Measurements from ENCODE around the gene CAPN12.

CAPN12 gene

GRCh38 chr19:38695317-38695683 is 49.0 kb downstream of the CAPN12 start:
- DNase-seq = no peak

DNA sequence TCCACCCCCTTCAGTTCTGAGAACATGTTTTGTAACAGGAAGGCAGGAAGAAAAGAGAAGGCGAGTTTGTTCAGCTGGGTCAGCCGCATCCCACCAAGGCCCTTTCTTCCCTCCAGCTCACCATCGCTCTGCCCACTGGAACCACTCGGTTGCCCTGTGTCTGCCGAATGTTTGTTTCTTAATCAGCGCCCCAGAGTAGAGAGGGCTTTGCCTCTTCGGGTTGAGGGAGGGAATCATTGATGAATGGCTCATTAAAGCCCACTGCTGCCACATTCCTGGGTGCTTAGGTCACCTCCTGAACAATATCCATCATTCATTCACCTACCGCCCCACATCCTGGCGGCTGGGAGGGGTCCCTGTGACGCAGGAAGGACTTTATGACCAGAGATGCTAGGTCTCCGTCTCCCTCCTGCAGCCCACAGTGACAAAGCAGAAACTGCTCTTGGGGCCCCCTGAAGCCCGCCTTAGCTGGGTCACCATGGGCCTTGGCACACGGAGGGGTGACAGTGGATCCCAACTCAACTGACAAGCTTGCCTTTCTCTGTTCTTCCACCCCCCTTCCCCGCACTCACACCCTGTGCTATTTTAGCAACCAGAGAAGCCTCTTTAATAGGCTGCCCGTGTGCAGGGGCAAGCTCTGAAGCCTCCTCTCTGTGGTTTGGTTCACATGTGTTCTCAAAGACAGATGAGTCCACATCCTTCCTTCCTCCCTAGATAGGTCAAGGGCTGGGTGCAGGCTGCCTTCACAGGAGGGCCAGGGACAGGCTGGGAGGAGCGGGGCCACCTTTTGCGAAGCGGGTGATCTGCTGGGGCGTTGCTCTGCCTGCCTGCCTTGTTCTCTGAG is 50.7 kb downstream of the CAPN12 start:
- DNase-seq = no peak

- DNase-seq = no peak
Observed at GRCh38 chr19:38692458-38693379, 51.6 kb downstream of the CAPN12 start.

DNA sequence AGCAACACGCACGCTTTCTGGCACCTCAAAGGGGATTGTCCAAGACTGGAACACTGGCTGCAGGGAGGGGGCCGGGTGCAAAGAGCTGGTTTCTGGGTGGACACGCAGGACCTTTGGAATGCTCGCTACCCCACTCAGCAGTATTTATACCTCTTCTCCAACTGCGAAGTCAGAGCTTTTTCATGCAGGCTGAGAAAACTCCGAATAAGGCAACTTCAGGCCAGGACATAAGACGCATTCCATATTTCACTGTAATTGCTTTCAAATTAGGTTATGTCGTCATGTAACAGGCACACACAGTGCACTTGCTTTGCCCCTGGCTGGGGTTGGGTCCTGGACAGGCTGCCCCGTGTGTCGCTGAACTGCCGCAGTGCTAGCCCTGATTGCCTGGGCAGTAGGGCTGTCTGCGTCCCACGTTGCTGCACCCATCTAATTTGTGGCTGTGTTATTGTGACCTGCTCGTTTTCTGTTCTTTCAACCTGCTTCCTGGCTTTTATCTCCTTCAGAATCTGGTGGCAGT is 52.3 kb downstream of the CAPN12 start:
- DNase-seq = no peak

DNA sequence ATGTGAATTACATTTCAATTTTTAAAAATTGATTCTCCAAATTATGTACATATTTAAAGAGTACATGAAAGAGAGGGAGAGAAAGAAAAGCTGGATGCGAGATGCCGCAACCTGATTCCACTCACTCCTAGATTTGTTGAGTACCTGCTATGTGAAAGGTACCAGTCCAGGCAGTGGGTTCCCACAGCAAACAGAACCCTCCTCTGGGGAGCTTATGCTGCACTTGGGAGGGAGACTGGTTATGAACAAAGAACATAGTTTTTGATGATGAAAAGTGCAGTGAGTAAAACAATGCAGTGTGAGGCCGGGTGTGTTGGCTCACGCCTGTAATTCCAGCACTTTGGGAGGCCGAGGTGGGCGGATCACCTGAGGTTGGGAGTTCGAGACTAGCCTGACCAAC is 53.4 kb downstream of the CAPN12 start:
- DNase-seq = no peak

DNA sequence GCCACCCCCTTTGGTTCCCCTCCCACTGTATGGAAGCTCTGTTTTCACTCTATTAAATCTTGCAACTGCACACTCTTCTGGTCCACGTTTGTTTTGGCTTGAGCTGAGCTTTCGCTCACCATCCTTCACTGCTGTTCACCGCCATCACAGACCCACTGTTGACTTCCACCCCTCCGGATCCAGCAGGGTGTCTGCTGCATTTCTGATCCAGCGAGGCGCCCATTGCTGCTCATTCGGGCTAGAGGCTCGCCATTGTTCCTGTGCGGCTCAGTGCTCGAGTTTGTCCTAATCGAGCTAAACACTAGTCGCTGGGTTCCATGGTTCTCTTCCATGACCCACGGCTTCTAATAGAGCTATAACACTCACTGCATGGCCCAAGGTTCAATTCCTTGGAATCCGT is 54.1 kb downstream of the CAPN12 start:
- no peak for DNase-seq

GRCh38 chr19:38687837-38688378 is 56.4 kb downstream of the CAPN12 start:
- no peak for DNase-seq

DNA sequence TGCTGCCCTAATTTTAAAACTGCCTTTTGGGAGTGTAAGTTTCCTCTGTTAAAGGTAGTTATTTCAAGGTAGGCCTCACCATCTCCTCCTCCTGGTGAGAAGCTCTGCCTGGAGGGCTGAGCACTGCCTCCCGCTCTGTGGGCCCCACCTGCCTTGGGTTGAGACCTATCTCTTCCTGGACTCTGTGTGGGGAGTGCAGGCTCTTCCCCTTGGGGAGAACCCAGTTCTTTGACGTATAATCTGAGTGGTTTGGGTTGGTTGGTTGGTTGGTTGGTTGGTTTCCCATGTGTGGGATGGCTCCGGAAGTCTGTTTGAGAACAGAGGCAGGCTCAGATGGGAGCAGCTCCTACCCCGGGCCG is 57.8 kb downstream of the CAPN12 start:
- no peak for DNase-seq

DNA sequence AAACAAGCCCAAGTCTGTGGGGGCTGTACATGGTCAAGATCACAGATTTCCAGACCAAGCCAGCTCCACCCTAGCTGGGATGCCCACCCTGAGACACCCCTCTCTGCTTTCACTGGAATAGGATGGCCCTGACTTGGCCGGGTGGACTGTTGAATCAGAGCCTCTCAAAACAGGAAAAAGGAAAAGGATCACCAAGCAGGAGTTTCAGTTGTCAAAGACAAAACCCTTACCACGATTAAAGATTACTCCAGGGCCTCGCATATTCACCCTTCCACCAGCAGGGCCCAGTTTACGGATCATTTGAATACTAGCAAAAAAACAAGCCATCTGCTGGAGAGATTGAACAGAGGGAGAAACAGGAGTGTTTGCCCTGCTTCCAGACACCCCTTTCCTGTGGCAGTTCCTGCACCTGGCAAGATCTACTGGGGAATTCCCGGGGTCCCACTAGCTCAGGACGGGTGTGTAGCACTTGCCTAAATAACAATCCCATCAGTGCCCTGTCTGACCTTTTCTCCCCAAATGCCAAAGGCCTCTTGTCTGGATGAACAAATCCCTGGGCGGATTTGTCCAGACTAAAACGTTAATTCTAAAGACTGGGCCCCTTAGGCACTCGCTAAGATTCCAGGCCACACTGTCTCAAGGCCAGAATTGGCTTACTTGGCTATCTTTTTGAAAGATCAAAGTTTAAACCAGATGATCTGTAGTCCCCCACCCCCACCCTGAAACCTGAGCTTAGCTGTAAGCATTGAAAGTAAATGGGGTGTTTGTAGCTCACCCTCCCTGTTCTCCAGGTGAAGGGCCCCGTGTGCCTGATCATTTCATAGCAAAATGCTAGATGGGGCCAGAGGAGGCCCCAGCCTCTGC is 58.4 kb downstream of the CAPN12 start:
- DNase-seq = no peak

GRCh38 chr19:38684862-38685665 is 59.2 kb downstream of the CAPN12 start:
- DNase-seq = no peak

DNA sequence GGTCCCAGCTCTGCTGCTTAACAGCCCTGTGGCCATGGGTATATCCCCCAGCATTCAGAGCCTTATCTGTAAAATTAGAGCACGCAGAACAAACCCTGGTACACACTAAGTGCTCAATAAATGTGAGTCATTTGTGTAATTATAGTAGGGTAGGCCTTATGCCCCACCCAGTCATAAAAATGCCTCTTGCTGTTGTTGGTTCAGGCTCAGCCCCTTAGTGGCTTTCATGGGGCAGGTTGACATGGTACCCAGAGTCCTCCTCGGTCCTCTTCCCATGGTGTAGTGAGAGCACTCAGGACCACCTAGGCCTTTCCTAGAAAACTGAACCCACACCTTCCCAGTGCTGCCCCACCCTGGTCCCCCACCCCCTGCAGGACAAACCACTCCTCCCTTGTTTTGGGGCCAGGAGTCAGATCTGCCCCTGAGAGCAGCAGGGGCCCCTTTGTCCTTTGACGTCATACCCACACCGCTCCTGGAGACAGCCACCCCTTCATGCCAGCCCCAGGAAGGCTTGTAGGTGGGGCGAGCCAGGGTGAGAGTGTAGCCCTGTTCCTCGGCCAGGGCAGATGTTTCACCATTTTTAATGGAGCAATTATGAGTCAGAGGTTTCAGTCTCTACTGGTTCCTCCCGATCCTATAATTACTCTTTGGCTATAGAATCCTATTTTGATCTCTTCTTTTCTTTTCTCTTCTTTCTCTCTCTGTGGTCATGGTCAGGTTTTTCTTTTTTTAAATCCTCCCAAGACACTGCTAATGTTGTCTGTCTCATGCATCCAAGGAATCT is 60.0 kb downstream of the CAPN12 start:
- DNase-seq = no peak

- DNase-seq = no peak
Observed at GRCh38 chr19:38683393-38684077, 60.7 kb downstream of the CAPN12 start.

GRCh38 chr19:38682872-38683392 is 61.3 kb downstream of the CAPN12 start:
- no peak for DNase-seq

DNA sequence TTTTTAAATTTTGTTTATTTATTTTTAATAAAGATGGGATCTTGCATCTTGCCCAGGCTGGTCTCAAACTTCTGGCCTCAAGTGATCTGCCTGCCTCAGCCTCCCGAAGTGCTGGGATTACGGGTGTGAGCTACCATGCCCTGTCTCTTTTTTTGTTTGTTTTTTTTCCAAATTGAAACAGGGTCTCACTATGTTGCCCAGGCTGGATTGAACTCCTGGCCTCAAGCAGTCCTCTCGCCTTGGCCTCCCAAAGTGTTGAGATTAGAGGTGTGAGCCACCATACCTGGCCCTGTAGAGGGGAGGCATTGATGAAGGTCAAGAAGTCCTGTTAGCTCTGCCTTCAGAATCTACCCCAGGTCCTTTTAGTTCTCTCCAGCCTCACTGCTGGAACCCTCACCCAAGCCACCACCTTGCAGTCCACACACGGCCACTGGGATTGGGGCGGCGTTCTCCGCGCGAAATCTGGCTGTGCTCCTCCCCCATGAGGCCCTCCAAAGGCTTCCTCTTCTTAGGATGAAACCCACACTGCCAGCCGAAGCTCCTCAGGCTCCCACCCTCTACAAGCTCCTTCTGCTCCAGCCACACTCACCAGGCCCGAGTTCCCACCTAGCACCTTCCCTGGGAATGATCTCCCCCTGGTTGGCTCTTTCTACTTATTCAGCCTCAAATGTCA is 61.9 kb downstream of the CAPN12 start:
- DNase-seq = no peak
